OCI-LY3 (cell line): Measurements from ENCODE around the gene UBASH3A.

Source experiments
- H2AFZ ChIP-seq: fragments of 200-600, 300-600 bp; shearing (Covaris generic); 2 replicates; pipeline ENCODE4 v1.6.0; 2014; ENCODE audit warnings: antibody characterized with exemption, low read depth, low read length
- H3K27ac ChIP-seq: fragments of 200-600, 300-600 bp; sonication (generic); 2 replicates; pipeline ENCODE4 v1.5.1; 2014; ENCODE audit warnings: mild to moderate bottlenecking, low read length, moderate library complexity, mixed read lengths
- H3K27me3 ChIP-seq: fragments of 200-600, 300-600 bp; sonication (generic); 2 replicates; pipeline ENCODE4 v1.6.1; 2014; ENCODE audit warnings: low read depth, low read length, mixed read lengths
- H3K36me3 ChIP-seq: fragments of 200-600, 300-600 bp; sonication (generic); replicated peaks from 2 replicates; pipeline ENCODE3; 2014; ENCODE audit warnings: low read depth, low read length, mixed read lengths
- H3K4me1 ChIP-seq: fragments of 300-600, 200-600 bp; sonication (generic); 2 replicates; pipeline ENCODE4 v1.6.1; 2014; ENCODE audit warnings: low read length, mixed read lengths
- H3K4me2 ChIP-seq: fragments of 200-600, 300-600 bp; sonication (generic); 2 replicates; pipeline ENCODE4 v1.6.1; 2014; ENCODE audit warnings: low read length, mixed read lengths
- H3K4me3 ChIP-seq: fragments of 300-600, 200-600 bp; sonication (generic); 2 replicates; pipeline ENCODE4 v1.5.1; 2014; ENCODE audit warnings: antibody characterized with exemption, mild to moderate bottlenecking, low read length, moderate library complexity
- H3K79me2 ChIP-seq: fragments of 300-600, 200-600 bp; shearing (Covaris generic); 2 replicates; pipeline ENCODE4 v1.6.1; 2014; ENCODE audit warnings: mild to moderate bottlenecking, low read length, mixed read lengths
- H3K9ac ChIP-seq: fragments of 300-600, 200-600 bp; shearing (Covaris generic); 2 replicates; pipeline ENCODE4 v1.6.0; 2014; ENCODE audit warnings: mild to moderate bottlenecking, low read length, moderate library complexity
- H3K9me3 ChIP-seq: fragments of 200-600, 300-600 bp; shearing (Covaris generic); 2 replicates; pipeline ENCODE4 v1.6.1; 2014; ENCODE audit warnings: low read length, mixed read lengths; ENCODE audit not compliant: insufficient read depth
- H4K20me1 ChIP-seq: fragments of 200-600, 300-600 bp; sonication (generic); 2 replicates; pipeline ENCODE4 v1.6.1; 2016; ENCODE audit warnings: low read length, mixed read lengths; ENCODE audit not compliant: insufficient read depth
- EZH2phosphoT487 ChIP-seq: fragments of 200-600 bp; shearing (Covaris generic); IDR thresholded peaks from 2 replicates; pipeline ENCODE4 v1.6.1; 2018; ENCODE audit warnings: antibody characterized with exemption, mixed run types, low read depth
- TF ChIP-seq, protein P1 (sequence below): fragments of 200-600, 300-600 bp; sonication (generic); IDR thresholded peaks from 2 replicates; pipeline ENCODE4 v1.5.1; 2014; ENCODE audit warnings: antibody characterized with exemption, low read length, low read depth

The UBASH3A gene

GRCh38 chr21:42481169-42481568, 77.5 kb downstream of the UBASH3A start:
- no peak for TF ChIP-seq EZH2phosphoT487
- TF ChIP-seq, protein P1, sequence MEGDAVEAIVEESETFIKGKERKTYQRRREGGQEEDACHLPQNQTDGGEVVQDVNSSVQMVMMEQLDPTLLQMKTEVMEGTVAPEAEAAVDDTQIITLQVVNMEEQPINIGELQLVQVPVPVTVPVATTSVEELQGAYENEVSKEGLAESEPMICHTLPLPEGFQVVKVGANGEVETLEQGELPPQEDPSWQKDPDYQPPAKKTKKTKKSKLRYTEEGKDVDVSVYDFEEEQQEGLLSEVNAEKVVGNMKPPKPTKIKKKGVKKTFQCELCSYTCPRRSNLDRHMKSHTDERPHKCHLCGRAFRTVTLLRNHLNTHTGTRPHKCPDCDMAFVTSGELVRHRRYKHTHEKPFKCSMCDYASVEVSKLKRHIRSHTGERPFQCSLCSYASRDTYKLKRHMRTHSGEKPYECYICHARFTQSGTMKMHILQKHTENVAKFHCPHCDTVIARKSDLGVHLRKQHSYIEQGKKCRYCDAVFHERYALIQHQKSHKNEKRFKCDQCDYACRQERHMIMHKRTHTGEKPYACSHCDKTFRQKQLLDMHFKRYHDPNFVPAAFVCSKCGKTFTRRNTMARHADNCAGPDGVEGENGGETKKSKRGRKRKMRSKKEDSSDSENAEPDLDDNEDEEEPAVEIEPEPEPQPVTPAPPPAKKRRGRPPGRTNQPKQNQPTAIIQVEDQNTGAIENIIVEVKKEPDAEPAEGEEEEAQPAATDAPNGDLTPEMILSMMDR: no peak
- H3K9me3 ChIP-seq: no peaks in the 10 kb centered on the region
- H3K79me2 ChIP-seq: no peaks in the 10 kb centered on the region
- peaks cover 37% of the 10 kb centered on the region for H3K4me1 ChIP-seq
- no peak overlapping the region for H3K4me3 ChIP-seq
- H2AFZ ChIP-seq: no peak overlapping the region
- H3K36me3 ChIP-seq: no peaks in the 10 kb centered on the region
- H3K27me3 ChIP-seq: 0 out of 2 replicates have a peak, but pooled peaks cover 4% of the 10 kb centered on the region
- H4K20me1 ChIP-seq: no peaks in the 10 kb centered on the region
- no peak overlapping the region for H3K9ac ChIP-seq
- H3K27ac ChIP-seq: no peak overlapping the region
- no peak overlapping the region for H3K4me2 ChIP-seq

- no peaks in the 10 kb centered on the region for H3K36me3 ChIP-seq
- H2AFZ ChIP-seq: no peak overlapping the region
- no peaks in the 10 kb centered on the region for H3K4me1 ChIP-seq
- no peaks in the 10 kb centered on the region for H3K27me3 ChIP-seq
- TF ChIP-seq, protein P1: no peak
- no peak for TF ChIP-seq EZH2phosphoT487
- H3K79me2 ChIP-seq: no peaks in the 10 kb centered on the region
- H3K27ac ChIP-seq: no peak overlapping the region
- H4K20me1 ChIP-seq: no peaks in the 10 kb centered on the region
- no peaks in the 10 kb centered on the region for H3K9me3 ChIP-seq
- no peak overlapping the region for H3K4me3 ChIP-seq
- H3K9ac ChIP-seq: no peak overlapping the region
- no peak overlapping the region for H3K4me2 ChIP-seq
Observed at GRCh38 chr21:42484966-42485365, 81.3 kb downstream of the UBASH3A start.

DNA sequence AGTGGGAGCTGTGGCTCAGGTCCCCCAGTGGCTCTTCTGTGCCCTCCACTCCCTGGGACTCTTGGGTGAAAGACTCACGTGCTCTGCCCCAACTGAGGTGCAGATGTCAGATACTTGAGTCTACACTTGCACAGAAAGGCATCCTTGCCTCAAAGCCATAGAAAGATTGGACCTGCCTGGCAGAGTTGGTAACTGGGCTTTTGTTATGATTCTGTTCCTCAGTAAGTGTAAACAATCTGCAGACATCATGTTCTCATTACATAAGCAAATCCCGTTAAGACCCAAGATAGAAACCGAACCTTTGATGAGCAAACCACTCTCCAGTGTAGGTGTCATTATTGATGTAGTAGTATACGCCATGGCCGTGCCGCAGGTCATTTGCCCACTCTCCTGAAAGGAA, 82.4 kb downstream of the UBASH3A start:
- Histone ChIP-seq H2AFZ (no peak overlapping the region), H4K20me1 (no peaks in the 10 kb centered on the region), H3K4me1 (no peaks in the 10 kb centered on the region), H3K27me3 (no peaks in the 10 kb centered on the region), H3K27ac (no peak overlapping the region), H3K9me3 (no peaks in the 10 kb centered on the region), H3K79me2 (no peaks in the 10 kb centered on the region), H3K4me2 (no peak overlapping the region), H3K9ac (no peak overlapping the region), H3K4me3 (no peak overlapping the region), H3K36me3 (no peaks in the 10 kb centered on the region)
- TF ChIP-seq EZH2phosphoT487: no peak
- TF ChIP-seq, protein P1: no peak

DNA sequence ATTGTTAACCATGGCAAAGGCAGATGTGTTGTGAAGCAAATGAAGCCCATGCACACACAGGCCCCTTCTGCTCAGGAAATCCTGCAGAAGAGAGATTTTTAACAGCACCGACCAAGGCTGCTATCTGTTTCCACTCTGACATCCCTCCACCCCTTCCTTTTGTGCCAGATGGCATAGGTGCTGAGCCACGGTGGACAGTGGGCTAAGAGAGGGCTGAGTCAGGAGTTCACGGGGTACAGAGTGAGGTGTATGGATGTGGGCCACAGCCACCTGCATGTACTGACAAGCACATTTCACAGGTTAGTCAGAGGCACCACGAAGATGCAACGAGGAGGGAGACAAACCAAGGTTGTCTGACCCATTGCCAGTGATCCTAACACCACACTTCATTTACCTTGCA, 82.8 kb downstream of the UBASH3A start:
- no peaks in the 10 kb centered on the region for H3K4me1 ChIP-seq
- no peak overlapping the region for H2AFZ ChIP-seq
- H3K27ac ChIP-seq: no peak overlapping the region
- H3K36me3 ChIP-seq: no peaks in the 10 kb centered on the region
- no peak overlapping the region for H3K9ac ChIP-seq
- no peaks in the 10 kb centered on the region for H4K20me1 ChIP-seq
- H3K27me3 ChIP-seq: no peaks in the 10 kb centered on the region
- H3K4me2 ChIP-seq: no peak overlapping the region
- no peaks in the 10 kb centered on the region for H3K9me3 ChIP-seq
- no peak overlapping the region for H3K4me3 ChIP-seq
- H3K79me2 ChIP-seq: no peaks in the 10 kb centered on the region
- TF ChIP-seq, protein P1: no peak
- TF ChIP-seq EZH2phosphoT487: no peak
